ENCODE results near the gene TMPRSS11D. TPM values are rescaled to one million over a fixed set of nuclear protein-coding genes. Genes with fewer than 3 reads are reported as not detected.

Gene TMPRSS11D
- total RNA-seq, 2 experiments from 2014 or later, result not detected

DNA sequence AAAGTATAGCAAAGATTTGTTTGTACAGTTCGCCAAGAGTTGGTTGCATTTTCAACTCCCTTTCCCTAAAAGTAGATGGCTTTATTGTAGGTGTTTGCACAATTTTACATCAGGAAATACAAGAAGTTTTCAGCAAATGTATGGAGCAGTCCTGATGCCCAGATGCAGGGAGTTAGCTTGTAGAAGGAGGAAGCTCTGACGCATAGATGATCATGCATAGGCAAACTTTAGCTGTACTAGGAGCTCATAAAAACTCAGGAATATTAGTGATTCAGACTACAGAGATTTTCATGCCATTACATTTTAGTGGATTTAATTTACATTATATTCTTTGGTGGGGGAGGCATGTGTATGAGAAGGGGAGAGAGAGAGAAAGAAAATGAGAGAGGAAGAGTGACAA lies 62.9 kb downstream of the TMPRSS11D start:
- BruUV-seq (replicated peaks), result no TSS peak
- H3K27ac ChIP-seq (ENCODE audit: low read depth, low read length, poor library complexity, severe bottlenecking), result no peak overlapping the region
- no peaks in the 10 kb centered on the region for H3K4me1 ChIP-seq (ENCODE audit: insufficient read depth, low read length, poor library complexity, severe bottlenecking)
- H4K20me1 ChIP-seq (ENCODE audit: insufficient read depth, low read length), result no peaks in the 10 kb centered on the region
- ChIA-PET CTCF (ENCODE audit: unreplicated experiment) (no interaction called here), POLR2A (interaction anchor here (0.6 to 0.7 kb wide), 3 partner anchors 10 to 257 kb away, joined by 3 read pairs; no protein-coding TSS in a partner anchor)
- TF ChIP-seq, protein P1, sequence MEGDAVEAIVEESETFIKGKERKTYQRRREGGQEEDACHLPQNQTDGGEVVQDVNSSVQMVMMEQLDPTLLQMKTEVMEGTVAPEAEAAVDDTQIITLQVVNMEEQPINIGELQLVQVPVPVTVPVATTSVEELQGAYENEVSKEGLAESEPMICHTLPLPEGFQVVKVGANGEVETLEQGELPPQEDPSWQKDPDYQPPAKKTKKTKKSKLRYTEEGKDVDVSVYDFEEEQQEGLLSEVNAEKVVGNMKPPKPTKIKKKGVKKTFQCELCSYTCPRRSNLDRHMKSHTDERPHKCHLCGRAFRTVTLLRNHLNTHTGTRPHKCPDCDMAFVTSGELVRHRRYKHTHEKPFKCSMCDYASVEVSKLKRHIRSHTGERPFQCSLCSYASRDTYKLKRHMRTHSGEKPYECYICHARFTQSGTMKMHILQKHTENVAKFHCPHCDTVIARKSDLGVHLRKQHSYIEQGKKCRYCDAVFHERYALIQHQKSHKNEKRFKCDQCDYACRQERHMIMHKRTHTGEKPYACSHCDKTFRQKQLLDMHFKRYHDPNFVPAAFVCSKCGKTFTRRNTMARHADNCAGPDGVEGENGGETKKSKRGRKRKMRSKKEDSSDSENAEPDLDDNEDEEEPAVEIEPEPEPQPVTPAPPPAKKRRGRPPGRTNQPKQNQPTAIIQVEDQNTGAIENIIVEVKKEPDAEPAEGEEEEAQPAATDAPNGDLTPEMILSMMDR (conservative IDR thresholded peaks at IDR 0.05; ENCODE audit: low read length), result no peak
- no peak for TF ChIP-seq EZH2phosphoT487 (IDR thresholded peaks at IDR 0.05; ENCODE audit: borderline replicate concordance, low read depth, low read length)
- H2AFZ ChIP-seq (ENCODE audit: low read length), result no peak overlapping the region
- DNase-seq (ENCODE audit: low spot score), result no peak
- H3K4me3 ChIP-seq (ENCODE audit: low read depth, low read length, poor library complexity, severe bottlenecking), result no peak overlapping the region
- H3K9me3 ChIP-seq (ENCODE audit: low read length), result no peaks in the 10 kb centered on the region
- intact Hi-C loops (cut with micrococcal nuclease; ENCODE audit: unreplicated experiment), result no loop called here
- no peaks in the 10 kb centered on the region; the same call in 1 of the 2 replicates for H3K79me2 ChIP-seq (ENCODE audit: insufficient read depth, low read depth, low read length)
- no peaks in the 10 kb centered on the region for H3K9me2 ChIP-seq (ENCODE audit: insufficient read depth, low read length)
- no peak overlapping the region for H3K4me2 ChIP-seq (ENCODE audit: low read length)
- H3K36me3 ChIP-seq (ENCODE audit: insufficient read depth, low read length), result no peaks in the 10 kb centered on the region

DNA sequence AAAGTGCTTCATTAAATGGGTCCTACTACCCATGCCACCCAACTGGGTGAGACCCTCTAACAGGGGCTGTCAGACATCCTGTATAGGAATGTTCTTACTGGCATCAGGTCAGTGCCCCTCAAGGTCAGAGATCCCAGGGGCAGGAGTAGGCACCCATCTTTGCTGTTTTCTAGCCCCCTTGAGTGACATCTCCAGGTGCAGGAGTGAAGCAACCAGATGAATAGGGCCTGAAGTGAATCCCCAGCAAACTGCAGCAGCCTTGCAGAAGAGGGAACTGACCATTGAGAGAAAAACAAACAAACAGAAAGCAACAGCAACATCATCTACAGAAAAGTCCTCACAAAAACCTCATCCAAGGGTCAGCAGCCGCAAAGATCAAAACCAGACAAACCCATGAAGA lies 73.8 kb downstream of the TMPRSS11D start:
- Histone ChIP-seq H3K9me3 (ENCODE audit: low read length) (no peaks in the 10 kb centered on the region), H3K4me1 (ENCODE audit: insufficient read depth, low read length, poor library complexity, severe bottlenecking) (no peaks in the 10 kb centered on the region), H3K36me3 (ENCODE audit: insufficient read depth, low read length) (no peaks in the 10 kb centered on the region), H3K4me3 (ENCODE audit: low read depth, low read length, poor library complexity, severe bottlenecking) (no peak overlapping the region), H2AFZ (ENCODE audit: low read length) (no peak overlapping the region), H3K9me2 (ENCODE audit: insufficient read depth, low read length) (no peaks in the 10 kb centered on the region), H3K4me2 (ENCODE audit: low read length) (no peak overlapping the region), H4K20me1 (ENCODE audit: insufficient read depth, low read length) (no peaks in the 10 kb centered on the region), H3K27ac (ENCODE audit: low read depth, low read length, poor library complexity, severe bottlenecking) (no peak overlapping the region), H3K79me2 (ENCODE audit: insufficient read depth, low read depth, low read length) (no peaks in the 10 kb centered on the region)
- TF ChIP-seq EZH2phosphoT487 (IDR thresholded peaks at IDR 0.05; ENCODE audit: borderline replicate concordance, low read depth, low read length), result no peak
- TF ChIP-seq, protein P1 (conservative IDR thresholded peaks at IDR 0.05; ENCODE audit: low read length), result no peak
- BruUV-seq (replicated peaks), result no TSS peak
- no peak for DNase-seq (ENCODE audit: low spot score)
- intact Hi-C loops (cut with micrococcal nuclease; ENCODE audit: unreplicated experiment), result no loop called here
- CTCF ChIA-PET (ENCODE audit: unreplicated experiment), result no interaction called here
- POLR2A ChIA-PET, result no interaction called here

DNA sequence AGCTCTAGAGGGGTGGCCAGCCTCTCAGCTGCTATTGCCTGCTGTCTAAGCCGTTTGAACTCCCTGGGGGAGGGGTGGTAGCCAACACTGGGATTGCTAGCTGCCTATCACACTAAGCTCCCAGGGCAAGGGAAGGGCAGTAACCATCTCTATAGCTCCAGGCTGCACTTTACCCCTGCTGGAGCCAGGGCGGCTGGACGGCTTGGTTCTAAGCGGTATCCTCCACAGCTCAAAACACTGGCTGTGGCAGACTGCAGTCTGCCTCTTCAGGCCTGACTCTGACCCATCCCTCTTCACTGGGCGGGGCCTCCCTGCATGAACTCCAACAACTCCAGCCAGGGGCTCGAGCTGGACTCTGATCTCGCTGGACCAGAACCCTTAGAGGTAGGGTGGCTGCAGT lies 74.3 kb downstream of the TMPRSS11D start:
- intact Hi-C loops (cut with micrococcal nuclease; ENCODE audit: unreplicated experiment), result no loop called here
- no TSS peak for BruUV-seq (replicated peaks)
- Histone ChIP-seq H3K4me3 (ENCODE audit: low read depth, low read length, poor library complexity, severe bottlenecking) (no peak overlapping the region), H3K36me3 (ENCODE audit: insufficient read depth, low read length) (no peaks in the 10 kb centered on the region), H3K79me2 (ENCODE audit: insufficient read depth, low read depth, low read length) (no peaks in the 10 kb centered on the region), H3K4me1 (ENCODE audit: insufficient read depth, low read length, poor library complexity, severe bottlenecking) (no peaks in the 10 kb centered on the region), H3K9me3 (ENCODE audit: low read length) (no peaks in the 10 kb centered on the region), H2AFZ (ENCODE audit: low read length) (no peak overlapping the region), H4K20me1 (ENCODE audit: insufficient read depth, low read length) (no peaks in the 10 kb centered on the region), H3K27ac (ENCODE audit: low read depth, low read length, poor library complexity, severe bottlenecking) (no peak overlapping the region), H3K9me2 (ENCODE audit: insufficient read depth, low read length) (no peaks in the 10 kb centered on the region), H3K4me2 (ENCODE audit: low read length) (no peak overlapping the region)
- no peak for DNase-seq (ENCODE audit: low spot score)
- ChIA-PET POLR2A (interaction anchor here (0.6 kb wide), 1 partner anchor 93 kb away, joined by 4 read pairs; no protein-coding TSS in a partner anchor), CTCF (ENCODE audit: unreplicated experiment) (no interaction called here)
- TF ChIP-seq, protein P1 (conservative IDR thresholded peaks at IDR 0.05; ENCODE audit: low read length), result no peak
- TF ChIP-seq EZH2phosphoT487 (IDR thresholded peaks at IDR 0.05; ENCODE audit: borderline replicate concordance, low read depth, low read length), result no peak
